ENCODE results near the gene INTS1.
A peak's percentile ranks its signal among the peaks of the same experiment; 100 is the strongest.

INTS1 gene

GRCh38 chr7:1503816-1504775 lies at the start of gene INTS1:
TSS of gene INTS1 (minus strand) at chr7:1504389. CDS start at chr7:1503960, 429 bp downstream.
- DNase-seq (ENCODE audit: low read depth in 2 of 2): peak; percentile 80 to 82

GRCh38 chr7:1553512-1554210 lies 49.5 kb upstream of the INTS1 start:
- DNase-seq (ENCODE audit: low read depth in 2 of 2): no peak

GRCh38 chr7:1552200-1552599 lies 48.0 kb upstream of the INTS1 start:
- no peak for DNase-seq (ENCODE audit: low read depth in 2 of 2)

- no peak for DNase-seq (ENCODE audit: low read depth in 2 of 2)
Measured at GRCh38 chr7:1550846-1551155, 46.6 kb upstream of the INTS1 start.

- no peak for DNase-seq (ENCODE audit: low read depth in 2 of 2)
Measured at GRCh38 chr7:1550005-1550845, 46.0 kb upstream of the INTS1 start.

GRCh38 chr7:1549357-1550004 lies 45.3 kb upstream of the INTS1 start:
- no peak for DNase-seq (ENCODE audit: low read depth in 2 of 2)

GRCh38 chr7:1548944-1549343 lies 44.8 kb upstream of the INTS1 start:
- no peak for DNase-seq (ENCODE audit: low read depth in 2 of 2)

- no peak for DNase-seq (ENCODE audit: low read depth in 2 of 2)
Measured at GRCh38 chr7:1548438-1548831, 44.2 kb upstream of the INTS1 start.

GRCh38 chr7:1547777-1548437 lies 43.7 kb upstream of the INTS1 start:
- no peak for DNase-seq (ENCODE audit: low read depth in 2 of 2)

- no peak for DNase-seq (ENCODE audit: low read depth in 2 of 2)
Measured at GRCh38 chr7:1546909-1547776, 43.0 kb upstream of the INTS1 start.

GRCh38 chr7:1546274-1546908 lies 42.2 kb upstream of the INTS1 start:
- no peak for DNase-seq (ENCODE audit: low read depth in 2 of 2)

GRCh38 chr7:1545417-1546246 lies 41.4 kb upstream of the INTS1 start:
- DNase-seq (ENCODE audit: low read depth in 2 of 2): no peak

- no peak for DNase-seq (ENCODE audit: low read depth in 2 of 2)
Measured at GRCh38 chr7:1544896-1545416, 40.8 kb upstream of the INTS1 start.

- DNase-seq (ENCODE audit: low read depth in 2 of 2): no peak
Measured at GRCh38 chr7:1544178-1544895, 40.1 kb upstream of the INTS1 start.

GRCh38 chr7:1543826-1544177 lies 39.6 kb upstream of the INTS1 start:
- no peak for DNase-seq (ENCODE audit: low read depth in 2 of 2)

GRCh38 chr7:1542841-1543747 lies 38.9 kb upstream of the INTS1 start:
- DNase-seq (ENCODE audit: low read depth in 2 of 2): no peak

- DNase-seq (ENCODE audit: low read depth in 2 of 2): no peak
Measured at GRCh38 chr7:1542329-1542728, 38.1 kb upstream of the INTS1 start.

All from stimulated activated CD4-positive, alpha-beta T cell treated with anti-CD3 and anti-CD28 coated beads, Interleukin-1b, Interleukin-23, amount 100 ng/mL, for 4 hours (primary cell).